HCT116 (cell line): ENCODE measurements around the gene PPP3CB. TPM values are rescaled to one million over a fixed set of nuclear protein-coding genes. Genes with fewer than 3 reads are reported as not detected.

Experiments used
- ATAC-seq: fragments of 200-7000 bp; cut with Tn5 transposase; 2 replicates; pipeline ENCODE4 v1.9.1; 2020; ENCODE audit warnings: mild to moderate bottlenecking, moderate library complexity
- BruUV-seq: library from RNA; stranded (reverse); fragments of 400-500 nt; replicated peaks from 2 replicates; lab custom pipeline; 2021; lab: Mats Ljungman, UMichigan
- CTCF ChIA-PET: fragments of 300-600 bp; sonication (Branson Sonifier 250); formaldehyde crosslinking; loops from one replicate; lab custom pipeline; 2021; ENCODE audit warnings: antibody characterized with exemption; lab: Charles Lee
- POLR2A ChIA-PET: fragments of 300-600, 350-600 bp; sonication (Branson Sonifier 250); formaldehyde crosslinking; loops from one replicate; lab custom pipeline; 2021; ENCODE audit warnings: antibody characterized with exemption; lab: Charles Lee
- RAD21 ChIA-PET, 2 experiments: fragments of 300-600 bp; sonication (Branson Sonifier 250); formaldehyde crosslinking; loops; one replicate each; lab custom pipeline; 2023; ENCODE audit warnings: low total read pairs in 2 of 2; ENCODE audit not compliant: uncharacterized antibody in 2 of 2, unreplicated experiment in 2 of 2, low non-redundant PET in 1 of 2; lab: Charles Lee
- DNase-seq: peaks from one replicate; pipeline ENCODE4 v3.0.0-alpha.2; 2010; ENCODE audit warnings: low read depth, low spot score
- H2AFZ ChIP-seq: fragments of 200-600 bp; shearing (Covaris generic), sonication (generic); 2 replicates; pipeline ENCODE4 v1.6.1; 2017; ENCODE audit warnings: low read depth, mixed run types, mixed read lengths, antibody characterized with exemption, low read length; ENCODE audit not compliant: poor library complexity, severe bottlenecking
- H3K27ac ChIP-seq: 2 replicates; pipeline ENCODE4 v1.5.1; 2012; ENCODE audit warnings: low read depth, low read length
- H3K27me3 ChIP-seq: fragments of 200-600 bp; sonication (generic); 2 replicates; pipeline ENCODE4 v1.6.1; 2016; ENCODE audit warnings: mixed run types, low read length, mixed read lengths; ENCODE audit not compliant: insufficient read depth
- H3K36me3 ChIP-seq, 2 experiments: fragments of 200-500 bp in 1 of 2; fragments of 200-600 bp in 1 of 2; sonication (Bioruptor generic) in 1 of 2; sonication (generic) in 1 of 2; 2 replicates each; pipeline versions ENCODE4 v1.5.1 to v1.6.1; 2014 to 2016; ENCODE audit warnings: low read length in 2 of 2, inconsistent platforms in 1 of 2, mixed read lengths in 1 of 2, mixed run types in 1 of 2; ENCODE audit not compliant: insufficient read depth in 2 of 2, control insufficient read depth in 1 of 2
- H3K4me1 ChIP-seq, 2 experiments: fragments of 200-600 bp in 1 of 2; sonication (generic) in 1 of 2; 2 replicates each; pipeline versions ENCODE4 v1.5.1 to v1.6.1; 2012 to 2017; ENCODE audit warnings: low read length in 2 of 2, inconsistent platforms in 1 of 2, mild to moderate bottlenecking in 1 of 2, mixed read lengths in 1 of 2, mixed run types in 1 of 2, moderate library complexity in 1 of 2; ENCODE audit not compliant: insufficient read depth in 2 of 2, control insufficient read depth in 1 of 2
- H3K4me2 ChIP-seq: fragments of 200-600 bp; sonication (generic); 2 replicates; pipeline ENCODE4 v1.6.1; 2017; ENCODE audit warnings: mixed run types, low read length, mixed read lengths
- H3K4me3 ChIP-seq, 2 experiments: fragments of 200-600 bp in 1 of 2; sonication (generic) in 1 of 2; replicated peaks in 1 of 2; 2 replicates each; pipeline ENCODE4 v1.5.1; 2011 to 2016; ENCODE audit warnings: low read length in 2 of 2, control low read depth in 1 of 2, low read depth in 1 of 2, mild to moderate bottlenecking in 1 of 2, mixed read lengths in 1 of 2, mixed run types in 1 of 2
- H3K79me2 ChIP-seq: fragments of 200-600 bp; sonication (generic); 2 replicates; pipeline ENCODE4 v1.6.1; 2017; ENCODE audit warnings: mild to moderate bottlenecking, mixed run types, low read length, moderate library complexity, mixed read lengths; ENCODE audit not compliant: insufficient read depth
- H3K9ac ChIP-seq: fragments of 200-600 bp; sonication (generic); 2 replicates; pipeline ENCODE4 v1.6.1; 2016; ENCODE audit warnings: low read length, mixed read lengths
- H3K9me2 ChIP-seq: fragments of 200-600 bp; sonication (generic), shearing (Covaris generic); 2 replicates; pipeline ENCODE4 v1.6.1; 2017; ENCODE audit warnings: mixed run types, mild to moderate bottlenecking, moderate library complexity; ENCODE audit not compliant: insufficient read depth
- H3K9me3 ChIP-seq, 2 experiments: fragments of 200-500 bp in 1 of 2; fragments of 200-600 bp in 1 of 2; sonication (Bioruptor generic) in 1 of 2; sonication (generic) in 1 of 2; 2 replicates each; pipeline ENCODE4 v1.6.1; 2014 to 2017; ENCODE audit warnings: low read length in 2 of 2, mixed read lengths in 2 of 2, inconsistent platforms in 1 of 2, low read depth in 1 of 2, mild to moderate bottlenecking in 1 of 2, mixed run types in 1 of 2, moderate library complexity in 1 of 2; ENCODE audit not compliant: control insufficient read depth in 1 of 2, insufficient read depth in 1 of 2
- H4K20me1 ChIP-seq: fragments of 200-600 bp; sonication (generic), shearing (Covaris generic); 2 replicates; pipeline ENCODE4 v1.6.1; 2017; ENCODE audit warnings: mixed run types, mild to moderate bottlenecking, moderate library complexity; ENCODE audit not compliant: insufficient read depth
- CBX3 ChIP-seq: IDR thresholded peaks from 2 replicates; pipeline ENCODE4 v1.6.1; 2012; ENCODE audit warnings: low read depth
- FOSL1 ChIP-seq: IDR thresholded peaks from 2 replicates; pipeline ENCODE4 v1.6.1; 2012; ENCODE audit warnings: low read depth
- SP1 ChIP-seq: IDR thresholded peaks from 2 replicates; pipeline ENCODE4 v1.6.1; 2012; ENCODE audit warnings: low read depth
- TCF7L2 ChIP-seq: IDR thresholded peaks from 2 replicates; pipeline ENCODE4 v1.7.0; 2011; ENCODE audit warnings: borderline replicate concordance, inconsistent platforms; ENCODE audit not compliant: insufficient read depth, insufficient read length; ENCODE audit errors: extremely low read depth
- intact Hi-C: fragments of 100-400 bp; cut with micrococcal nuclease; formaldehyde crosslinking; loops from 2 replicates; pipeline ENCODE4 v1.10.0; 2022
- total RNA-seq: library from RNA; stranded (reverse); gene quantifications from one replicate; pipeline ENCODE4 v1.2.1, GENCODE V29; 2021; ENCODE audit not compliant: unreplicated experiment
- TF ChIP-seq, protein P1 (sequence below): IDR thresholded peaks from 2 replicates; pipeline ENCODE4 v1.6.1; 2012
- TF ChIP-seq, protein P2 (sequence below): IDR thresholded peaks from 2 replicates; pipeline ENCODE4 v1.6.1; 2012
- TF ChIP-seq, protein P3 (sequence below): IDR thresholded peaks from 2 replicates; pipeline ENCODE4 v1.6.1; 2012; ENCODE audit warnings: low read depth

Gene PPP3CB
- total RNA-seq, 1 experiment from 2014 or later: 32.0 TPM

DNA sequence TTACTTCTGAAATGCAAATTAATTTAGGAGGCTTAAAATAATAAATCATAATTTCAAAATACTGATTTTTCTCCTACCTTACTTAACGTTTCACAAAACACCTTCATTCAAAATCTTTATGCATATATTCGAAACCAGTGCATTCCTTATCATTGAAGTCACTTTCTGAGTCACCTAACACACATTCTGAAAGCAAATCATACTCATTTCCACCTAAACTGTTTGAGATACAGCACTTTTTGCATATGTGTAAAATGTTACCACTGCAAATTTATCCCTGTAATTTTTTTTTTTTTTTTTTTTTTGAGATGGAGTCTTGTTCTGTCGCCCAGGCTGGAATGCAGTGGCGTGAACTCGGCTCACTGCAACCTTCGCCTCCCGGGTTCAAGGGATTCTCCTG is 15.7 kb downstream of the PPP3CB start:
- intact Hi-C loops: no loop called here
- Histone ChIP-seq H3K27me3 (no peaks in the 10 kb centered on the region), H3K9me3 (no peaks in the 10 kb centered on the region), H2AFZ (no peak overlapping the region), H3K79me2 (peaks cover 20% of the 10 kb centered on the region; the same call in 1 of the 2 replicates), H3K36me3 (peaks cover 7 to 22% of the 10 kb centered on the region in 2 experiments; a peak in 3 of 4 replicates), H3K9me2 (no peaks in the 10 kb centered on the region; the same call in 1 of the 2 replicates), H3K4me2 (peak overlapping the region; percentile 46), H4K20me1 (no peaks in the 10 kb centered on the region), H3K4me3 (no peak overlapping the region), H3K27ac (no peak overlapping the region), H3K9ac (no peak overlapping the region), H3K4me1 (peaks cover 3 to 15% of the 10 kb centered on the region in 2 experiments; a peak in 3 of 4 replicates)
- BruUV-seq: no TSS peak
- no peak; the same call in 1 of the 2 replicates for ATAC-seq
- peak; percentile 45; the same call in 1 of the 2 replicates for TF ChIP-seq FOSL1
- TF ChIP-seq CBX3: no peak
- ChIA-PET POLR2A (no interaction called here), CTCF (no interaction called here), RAD21 (no interaction called here)
- no peak for DNase-seq

DNA sequence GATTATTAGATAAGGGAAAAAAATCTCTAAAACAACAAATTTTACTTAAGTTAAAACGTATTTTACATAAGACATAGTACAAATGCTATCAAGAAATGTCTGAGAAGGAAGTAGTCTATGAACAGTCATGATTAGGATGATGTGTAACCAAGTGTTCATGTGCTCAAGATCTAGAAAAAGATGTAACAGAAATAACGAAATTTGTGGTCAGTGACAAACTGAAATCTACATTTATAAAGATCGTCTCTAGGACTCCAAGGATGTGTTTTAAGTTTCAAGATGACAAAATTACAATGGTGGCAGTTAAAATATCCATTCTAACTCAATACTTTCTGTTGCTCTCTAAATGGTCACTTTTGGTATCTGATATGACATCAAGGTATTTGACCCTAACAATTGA is 17.2 kb downstream of the PPP3CB start:
- POLR2A ChIA-PET: no interaction called here
- Histone ChIP-seq H3K27ac (no peak overlapping the region), H4K20me1 (no peaks in the 10 kb centered on the region), H3K4me2 (no peak overlapping the region), H3K9me3 (no peaks in the 10 kb centered on the region), H3K79me2 (peaks cover 18% of the 10 kb centered on the region; the same call in 1 of the 2 replicates), H3K9ac (no peak overlapping the region), H3K4me3 (no peak overlapping the region), H3K27me3 (no peaks in the 10 kb centered on the region), H3K9me2 (no peaks in the 10 kb centered on the region; the same call in 1 of the 2 replicates), H2AFZ (no peak overlapping the region), H3K36me3 (peaks cover 7 to 26% of the 10 kb centered on the region in 2 experiments; a peak in 3 of 4 replicates), H3K4me1 (peaks cover 3 to 15% of the 10 kb centered on the region in 2 experiments; a peak in 3 of 4 replicates)
- RAD21 ChIA-PET: no interaction called here
- no peak for ATAC-seq
- intact Hi-C loops: no loop called here
- DNase-seq: no peak
- CTCF ChIA-PET: no interaction called here
- TF ChIP-seq, protein P1, sequence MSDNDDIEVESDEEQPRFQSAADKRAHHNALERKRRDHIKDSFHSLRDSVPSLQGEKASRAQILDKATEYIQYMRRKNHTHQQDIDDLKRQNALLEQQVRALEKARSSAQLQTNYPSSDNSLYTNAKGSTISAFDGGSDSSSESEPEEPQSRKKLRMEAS: no peak
- TF ChIP-seq, protein P2, sequence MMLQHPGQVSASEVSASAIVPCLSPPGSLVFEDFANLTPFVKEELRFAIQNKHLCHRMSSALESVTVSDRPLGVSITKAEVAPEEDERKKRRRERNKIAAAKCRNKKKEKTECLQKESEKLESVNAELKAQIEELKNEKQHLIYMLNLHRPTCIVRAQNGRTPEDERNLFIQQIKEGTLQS: no peak
- TF ChIP-seq TCF7L2 (no peak), SP1 (no peak)
- TF ChIP-seq, protein P3, sequence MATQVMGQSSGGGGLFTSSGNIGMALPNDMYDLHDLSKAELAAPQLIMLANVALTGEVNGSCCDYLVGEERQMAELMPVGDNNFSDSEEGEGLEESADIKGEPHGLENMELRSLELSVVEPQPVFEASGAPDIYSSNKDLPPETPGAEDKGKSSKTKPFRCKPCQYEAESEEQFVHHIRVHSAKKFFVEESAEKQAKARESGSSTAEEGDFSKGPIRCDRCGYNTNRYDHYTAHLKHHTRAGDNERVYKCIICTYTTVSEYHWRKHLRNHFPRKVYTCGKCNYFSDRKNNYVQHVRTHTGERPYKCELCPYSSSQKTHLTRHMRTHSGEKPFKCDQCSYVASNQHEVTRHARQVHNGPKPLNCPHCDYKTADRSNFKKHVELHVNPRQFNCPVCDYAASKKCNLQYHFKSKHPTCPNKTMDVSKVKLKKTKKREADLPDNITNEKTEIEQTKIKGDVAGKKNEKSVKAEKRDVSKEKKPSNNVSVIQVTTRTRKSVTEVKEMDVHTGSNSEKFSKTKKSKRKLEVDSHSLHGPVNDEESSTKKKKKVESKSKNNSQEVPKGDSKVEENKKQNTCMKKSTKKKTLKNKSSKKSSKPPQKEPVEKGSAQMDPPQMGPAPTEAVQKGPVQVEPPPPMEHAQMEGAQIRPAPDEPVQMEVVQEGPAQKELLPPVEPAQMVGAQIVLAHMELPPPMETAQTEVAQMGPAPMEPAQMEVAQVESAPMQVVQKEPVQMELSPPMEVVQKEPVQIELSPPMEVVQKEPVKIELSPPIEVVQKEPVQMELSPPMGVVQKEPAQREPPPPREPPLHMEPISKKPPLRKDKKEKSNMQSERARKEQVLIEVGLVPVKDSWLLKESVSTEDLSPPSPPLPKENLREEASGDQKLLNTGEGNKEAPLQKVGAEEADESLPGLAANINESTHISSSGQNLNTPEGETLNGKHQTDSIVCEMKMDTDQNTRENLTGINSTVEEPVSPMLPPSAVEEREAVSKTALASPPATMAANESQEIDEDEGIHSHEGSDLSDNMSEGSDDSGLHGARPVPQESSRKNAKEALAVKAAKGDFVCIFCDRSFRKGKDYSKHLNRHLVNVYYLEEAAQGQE: no peak
- no TSS peak for BruUV-seq
